GM12872 (cell line): Measurements from ENCODE around the gene PDIA3.

ENCODE experiments used
- TF ChIP-seq, protein P1 (sequence below): IDR thresholded peaks from 3 replicates; pipeline ENCODE4 v1.5.1; 2011; ENCODE audit warnings: low read depth, mild to moderate bottlenecking, low read length, moderate library complexity; ENCODE audit not compliant: insufficient read depth

Gene PDIA3

DNA sequence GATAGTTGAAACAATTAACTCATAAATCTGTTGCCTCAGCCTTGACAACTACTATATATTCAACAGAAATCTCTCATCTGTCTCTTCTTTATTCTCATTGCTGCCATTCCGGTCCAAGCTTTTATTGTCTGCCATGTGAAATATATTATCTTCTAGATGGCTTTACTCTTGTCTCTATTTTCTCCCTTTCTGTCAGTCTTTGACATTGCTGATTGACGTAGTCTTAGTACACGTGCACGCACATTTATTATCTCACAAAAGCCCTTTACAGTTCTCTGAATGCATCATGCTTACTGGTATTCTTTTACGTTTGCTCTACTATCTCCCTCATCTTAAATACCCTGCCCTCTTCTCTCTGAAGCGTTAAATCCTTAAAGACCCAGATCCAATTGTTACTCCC is 5.6 kb downstream of the PDIA3 start:
- TF ChIP-seq, protein P1, sequence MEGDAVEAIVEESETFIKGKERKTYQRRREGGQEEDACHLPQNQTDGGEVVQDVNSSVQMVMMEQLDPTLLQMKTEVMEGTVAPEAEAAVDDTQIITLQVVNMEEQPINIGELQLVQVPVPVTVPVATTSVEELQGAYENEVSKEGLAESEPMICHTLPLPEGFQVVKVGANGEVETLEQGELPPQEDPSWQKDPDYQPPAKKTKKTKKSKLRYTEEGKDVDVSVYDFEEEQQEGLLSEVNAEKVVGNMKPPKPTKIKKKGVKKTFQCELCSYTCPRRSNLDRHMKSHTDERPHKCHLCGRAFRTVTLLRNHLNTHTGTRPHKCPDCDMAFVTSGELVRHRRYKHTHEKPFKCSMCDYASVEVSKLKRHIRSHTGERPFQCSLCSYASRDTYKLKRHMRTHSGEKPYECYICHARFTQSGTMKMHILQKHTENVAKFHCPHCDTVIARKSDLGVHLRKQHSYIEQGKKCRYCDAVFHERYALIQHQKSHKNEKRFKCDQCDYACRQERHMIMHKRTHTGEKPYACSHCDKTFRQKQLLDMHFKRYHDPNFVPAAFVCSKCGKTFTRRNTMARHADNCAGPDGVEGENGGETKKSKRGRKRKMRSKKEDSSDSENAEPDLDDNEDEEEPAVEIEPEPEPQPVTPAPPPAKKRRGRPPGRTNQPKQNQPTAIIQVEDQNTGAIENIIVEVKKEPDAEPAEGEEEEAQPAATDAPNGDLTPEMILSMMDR: no peak

DNA sequence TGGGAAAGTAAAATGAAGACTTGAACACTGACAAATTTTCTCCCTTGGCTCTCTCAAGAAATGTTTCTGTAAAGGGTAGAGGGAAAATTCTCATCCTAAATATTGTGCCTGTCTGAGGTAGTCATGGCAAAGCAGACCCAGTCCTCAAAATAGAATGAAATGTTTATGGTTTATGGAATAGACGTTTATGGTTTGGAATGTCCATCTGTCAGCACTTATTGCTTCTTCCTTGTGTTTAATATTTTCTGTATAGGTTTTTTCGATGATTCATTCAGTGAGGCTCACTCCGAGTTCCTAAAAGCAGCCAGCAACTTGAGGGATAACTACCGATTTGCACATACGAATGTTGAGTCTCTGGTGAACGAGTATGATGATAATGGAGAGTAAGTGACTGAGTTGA is 16.6 kb downstream of the PDIA3 start:
- TF ChIP-seq, protein P1: no peak

DNA sequence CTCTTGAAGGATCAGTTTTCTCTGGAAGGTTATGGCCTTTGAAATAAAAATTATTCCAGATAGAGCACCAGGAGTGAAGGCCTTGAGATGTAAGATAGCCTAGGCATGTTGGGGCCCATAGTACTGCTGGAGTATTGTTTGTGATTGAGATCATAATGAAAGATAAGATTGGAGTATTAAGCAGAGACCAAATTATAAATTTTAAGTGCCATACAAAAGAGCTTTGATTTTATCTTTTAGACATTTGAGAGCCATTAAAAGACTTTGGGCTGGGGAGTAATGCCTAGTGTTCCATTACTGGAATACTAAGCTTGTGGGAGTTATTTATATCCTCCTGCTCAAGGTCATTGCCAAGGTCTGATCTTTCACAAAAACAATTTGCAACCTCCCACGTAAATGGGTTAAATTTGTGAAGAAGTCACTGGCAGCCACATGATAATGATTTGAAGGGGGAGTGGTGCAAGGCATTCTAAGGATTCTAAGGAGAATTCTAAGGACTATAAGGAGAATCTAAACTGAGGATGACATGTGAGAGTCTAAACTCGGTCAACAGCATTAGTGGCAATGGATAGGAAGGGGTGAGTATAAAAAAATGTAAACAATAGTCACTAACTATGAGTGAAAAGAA is 17.7 kb downstream of the PDIA3 start:
- TF ChIP-seq, protein P1: no peak

DNA sequence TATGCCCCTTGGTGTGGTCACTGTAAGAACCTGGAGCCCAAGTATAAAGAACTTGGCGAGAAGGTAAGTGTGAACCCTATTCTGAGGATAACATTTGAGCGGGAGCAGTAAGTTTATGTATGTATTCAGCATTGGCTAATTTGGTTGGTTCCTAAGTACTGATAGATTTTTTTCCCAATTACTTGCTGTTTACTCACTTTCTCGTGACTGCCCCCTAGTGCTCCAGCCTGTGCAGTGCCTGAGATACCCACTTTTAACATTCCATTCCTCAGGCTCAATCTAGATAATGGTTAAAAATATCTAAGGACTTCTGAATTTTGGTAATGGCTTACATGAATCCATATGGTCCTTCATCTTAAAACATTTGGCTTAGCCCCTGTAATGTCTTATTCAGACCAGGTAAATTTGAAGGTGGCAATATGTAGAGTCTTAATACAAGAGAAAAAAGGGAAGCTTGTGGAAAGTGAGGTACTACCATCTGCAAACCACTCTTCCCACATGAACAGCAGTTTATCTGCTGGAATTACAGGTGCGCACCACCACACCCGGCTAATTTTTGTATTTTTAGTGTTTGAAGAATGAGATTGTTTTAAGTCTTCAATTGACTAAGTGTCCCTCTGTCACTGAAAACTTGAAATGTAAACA is 23.5 kb downstream of the PDIA3 start:
- TF ChIP-seq, protein P1: peak; percentile 86

DNA sequence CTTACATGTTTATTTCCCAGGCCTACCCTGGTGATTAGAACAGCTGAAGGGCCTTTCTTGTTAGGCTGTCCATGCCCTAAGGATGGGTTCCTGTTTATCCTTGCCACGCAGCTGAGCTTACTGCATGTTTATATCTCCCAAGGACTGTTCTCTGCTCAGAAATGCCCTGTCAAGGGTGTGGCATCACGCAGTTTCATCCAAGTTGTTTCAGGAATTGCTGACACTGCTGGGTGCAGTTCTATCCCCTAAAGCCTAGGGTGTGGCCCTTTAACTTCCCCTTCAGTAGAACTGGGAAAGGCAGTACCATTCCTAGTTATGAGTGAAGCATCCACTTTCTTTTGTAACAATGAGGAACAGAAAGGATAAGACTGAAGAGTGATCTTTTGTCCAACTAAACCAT is 25.6 kb downstream of the PDIA3 start:
- TF ChIP-seq, protein P1: no peak

DNA sequence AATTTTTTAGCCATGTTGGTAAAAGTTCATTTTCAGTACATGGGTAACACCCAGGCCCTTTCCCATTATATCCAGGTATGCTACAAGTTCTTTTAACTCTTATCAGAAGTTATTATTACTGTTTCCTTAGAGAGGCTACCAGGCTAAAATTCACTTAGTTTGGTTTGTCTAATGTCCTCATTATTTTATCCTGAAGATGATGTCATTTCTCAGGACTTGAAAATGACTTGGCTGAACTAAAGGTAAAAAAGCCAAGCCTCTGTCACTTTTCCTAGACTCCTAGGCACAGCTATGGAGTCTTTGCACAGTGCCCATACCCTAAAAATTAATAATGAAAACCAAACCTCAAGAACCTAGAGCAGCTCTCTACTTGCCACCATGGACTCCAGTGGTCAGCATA is 26.4 kb downstream of the PDIA3 start:
- TF ChIP-seq, protein P1: no peak

DNA sequence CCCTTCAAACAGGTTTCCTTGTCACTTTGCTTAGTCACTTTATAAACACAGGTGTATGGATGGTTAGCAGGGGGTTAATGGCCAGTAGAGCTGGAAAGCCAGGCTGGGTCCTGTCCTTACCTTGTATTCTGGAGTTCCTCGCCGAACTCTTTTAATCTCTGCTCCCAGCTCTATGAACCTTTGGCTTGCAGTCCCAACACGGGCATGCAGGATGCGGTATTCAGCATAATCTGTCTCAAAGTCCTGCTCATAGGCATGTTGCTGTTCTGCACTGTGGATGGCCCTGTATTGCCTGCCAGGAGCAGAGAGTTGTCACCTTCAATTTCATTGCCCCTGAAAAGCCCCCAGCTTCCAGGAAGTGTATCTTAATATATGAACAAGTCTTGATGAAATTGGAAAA is 27.8 kb downstream of the PDIA3 start:
- TF ChIP-seq, protein P1: no peak
